Trophoblast cell (in vitro differentiated cells and primary cell): ENCODE data around the gene RNF31.

Experiments used
- DNase-seq, 2 donors: peaks; one replicate each; pipeline ENCODE4 v3.0.0-alpha.2; 2016
- H2AFZ ChIP-seq: 2 replicates; pipeline ENCODE4 v1.6.1; 2013; ENCODE audit warnings: low read length, moderate library complexity, mild to moderate bottlenecking; ENCODE audit not compliant: insufficient read depth, poor library complexity
- H2AK5ac ChIP-seq: 2 replicates; pipeline ENCODE4 v1.6.1; 2013; ENCODE audit warnings: mild to moderate bottlenecking, low read length
- H2BK120ac ChIP-seq: 2 replicates; pipeline ENCODE4 v1.6.1; 2013; ENCODE audit warnings: low read length, mild to moderate bottlenecking, moderate library complexity; ENCODE audit not compliant: insufficient read depth, poor library complexity
- H2BK12ac ChIP-seq: 2 replicates; pipeline ENCODE4 v1.6.1; 2013; ENCODE audit warnings: mild to moderate bottlenecking, low read length, moderate library complexity
- H2BK5ac ChIP-seq: 2 replicates; pipeline ENCODE4 v1.6.1; 2013; ENCODE audit warnings: low read length, low read depth, moderate library complexity, mild to moderate bottlenecking; ENCODE audit not compliant: poor library complexity
- H3K14ac ChIP-seq: 2 replicates; pipeline ENCODE4 v1.6.1; 2013; ENCODE audit warnings: mild to moderate bottlenecking, low read length
- H3K18ac ChIP-seq: 2 replicates; pipeline ENCODE4 v1.6.1; 2013; ENCODE audit warnings: mild to moderate bottlenecking, low read length
- H3K23ac ChIP-seq: 2 replicates; pipeline ENCODE4 v1.6.1; 2013; ENCODE audit warnings: low read length
- H3K27ac ChIP-seq: 2 replicates; pipeline ENCODE4 v1.5.1; 2013; ENCODE audit warnings: low read depth, mild to moderate bottlenecking, inconsistent platforms, low read length, moderate library complexity
- H3K27me3 ChIP-seq: 2 replicates; pipeline ENCODE4 v1.6.1; 2013; ENCODE audit warnings: inconsistent platforms, mild to moderate bottlenecking, low read length, moderate library complexity; ENCODE audit not compliant: insufficient read depth
- H3K36me3 ChIP-seq, 2 experiments: 1 replicate in 1 of 2; 2 replicates in 1 of 2; pipeline ENCODE4 v1.6.1; 2013; ENCODE audit warnings: low read length in 2 of 2, mild to moderate bottlenecking in 2 of 2, moderate library complexity in 1 of 2; ENCODE audit not compliant: insufficient read depth in 2 of 2, control insufficient read depth in 1 of 2
- H3K4ac ChIP-seq: 2 replicates; pipeline ENCODE4 v1.6.1; 2013; ENCODE audit warnings: low read depth, mild to moderate bottlenecking, low read length, moderate library complexity
- H3K4me1 ChIP-seq, 2 experiments: 1 replicate in 1 of 2; 2 replicates in 1 of 2; pipeline ENCODE4 v1.6.1; 2013; ENCODE audit warnings: low read length in 2 of 2, mild to moderate bottlenecking in 2 of 2, moderate library complexity in 1 of 2; ENCODE audit not compliant: insufficient read depth in 2 of 2, control insufficient read depth in 1 of 2
- H3K4me2 ChIP-seq: 2 replicates; pipeline ENCODE4 v1.6.1; 2013; ENCODE audit warnings: inconsistent platforms, mild to moderate bottlenecking, low read length, moderate library complexity
- H3K4me3 ChIP-seq: 2 replicates; pipeline ENCODE4 v1.5.1; 2013; ENCODE audit warnings: mild to moderate bottlenecking, low read depth, low read length, inconsistent platforms
- H3K79me1 ChIP-seq: one replicate; pipeline ENCODE4 v1.6.1; 2013; ENCODE audit warnings: low read length
- H3K79me2 ChIP-seq: 2 replicates; pipeline ENCODE4 v1.6.1; 2013; ENCODE audit warnings: low read length, mild to moderate bottlenecking; ENCODE audit not compliant: control insufficient read depth, insufficient read depth, poor library complexity
- H3K9ac ChIP-seq: 2 replicates; pipeline ENCODE4 v1.6.1; 2013; ENCODE audit warnings: mild to moderate bottlenecking, low read length
- H3K9me3 ChIP-seq: 2 replicates; pipeline ENCODE4 v1.6.1; 2013; ENCODE audit warnings: low read depth, mild to moderate bottlenecking, control low read depth, inconsistent platforms, low read length; ENCODE audit not compliant: insufficient read depth
- H4K12ac ChIP-seq: 2 replicates; pipeline ENCODE4 v1.6.1; 2013; ENCODE audit warnings: low read depth, mild to moderate bottlenecking, low read length, moderate library complexity
- H4K8ac ChIP-seq: 2 replicates; pipeline ENCODE4 v1.6.1; 2013; ENCODE audit warnings: low read depth, mild to moderate bottlenecking, low read length, moderate library complexity
- H4K91ac ChIP-seq: one replicate; pipeline ENCODE4 v1.6.1; 2013; ENCODE audit warnings: low read depth, mild to moderate bottlenecking, low read length, moderate library complexity
- WGBS: extraction: QIAGEN DNeasy Blood & Tissue Kit; methylation state at CpG from one replicate; pipeline ENCODE4 v1.1.7; 2013; ENCODE audit warnings: missing lambda C conversion rate; ENCODE audit not compliant: insufficient read length, insufficient coverage; ENCODE audit errors: extremely low coverage; 5-methylcytosine and 5-hydroxymethylcytosine counted together

Gene RNF31

GRCh38 chr14:24178399-24179178, 31.3 kb downstream of the RNF31 start:
- no peak for DNase-seq
- H3K27ac ChIP-seq = no peak overlapping the region
- no CpG with 5 or more reads among the region's 12 CpGs for WGBS
- H3K23ac ChIP-seq = no peak overlapping the region
- H3K4me2 ChIP-seq = no peak overlapping the region
- no peak overlapping the region for H4K8ac ChIP-seq
- H3K36me3 ChIP-seq = peaks cover 65 to 70% of the 10 kb centered on the region in 2 experiments
- H3K27me3 ChIP-seq = no peaks in the 10 kb centered on the region
- H3K9me3 ChIP-seq = no peaks in the 10 kb centered on the region
- H3K79me2 ChIP-seq = no peaks in the 10 kb centered on the region
- no peak overlapping the region for H2BK12ac ChIP-seq
- H4K91ac ChIP-seq = no peak overlapping the region
- no peaks in the 10 kb centered on the region for H3K79me1 ChIP-seq
- no peak overlapping the region for H4K12ac ChIP-seq
- no peak overlapping the region for H2AK5ac ChIP-seq
- H3K9ac ChIP-seq = no peak overlapping the region
- H2AFZ ChIP-seq = no peak overlapping the region
- no peak overlapping the region for H3K18ac ChIP-seq
- no peak overlapping the region for H2BK120ac ChIP-seq
- no peak overlapping the region for H3K4ac ChIP-seq
- H3K4me3 ChIP-seq = no peak overlapping the region
- no peak overlapping the region for H3K14ac ChIP-seq
- no peaks in the 10 kb centered on the region for H3K4me1 ChIP-seq
- no peak overlapping the region for H2BK5ac ChIP-seq

- H3K23ac ChIP-seq = no peak overlapping the region
- no peak overlapping the region for H3K4ac ChIP-seq
- no peak overlapping the region for H3K27ac ChIP-seq
- no peaks in the 10 kb centered on the region for H3K4me1 ChIP-seq
- DNase-seq = no peak
- no peak overlapping the region for H2BK120ac ChIP-seq
- no CpG with 5 or more reads among the region's 14 CpGs for WGBS
- H4K12ac ChIP-seq = no peak overlapping the region
- no peak overlapping the region for H3K4me2 ChIP-seq
- no peak overlapping the region for H2AFZ ChIP-seq
- no peak overlapping the region for H3K18ac ChIP-seq
- no peak overlapping the region for H4K8ac ChIP-seq
- no peak overlapping the region for H4K91ac ChIP-seq
- H3K27me3 ChIP-seq = no peaks in the 10 kb centered on the region
- peaks cover 71 to 77% of the 10 kb centered on the region in 2 experiments for H3K36me3 ChIP-seq
- H2AK5ac ChIP-seq = no peak overlapping the region
- no peak overlapping the region for H3K4me3 ChIP-seq
- no peaks in the 10 kb centered on the region for H3K9me3 ChIP-seq
- no peak overlapping the region for H3K14ac ChIP-seq
- no peak overlapping the region for H3K9ac ChIP-seq
- H2BK5ac ChIP-seq = no peak overlapping the region
- H2BK12ac ChIP-seq = no peak overlapping the region
- no peaks in the 10 kb centered on the region for H3K79me2 ChIP-seq
- H3K79me1 ChIP-seq = no peaks in the 10 kb centered on the region
Observed at GRCh38 chr14:24179294-24179960, 32.1 kb downstream of the RNF31 start.

GRCh38 chr14:24179961-24180796, 32.9 kb downstream of the RNF31 start:
- Histone ChIP-seq H3K27ac (no peak overlapping the region), H3K23ac (no peak overlapping the region), H3K14ac (no peak overlapping the region), H3K18ac (no peak overlapping the region), H3K36me3 (peaks cover 79 to 84% of the 10 kb centered on the region in 2 experiments), H2BK12ac (no peak overlapping the region), H3K27me3 (no peaks in the 10 kb centered on the region), H3K4ac (no peak overlapping the region), H2AK5ac (no peak overlapping the region), H3K9ac (no peak overlapping the region), H4K12ac (no peak overlapping the region), H2BK120ac (no peak overlapping the region), H4K8ac (no peak overlapping the region), H3K79me1 (no peaks in the 10 kb centered on the region), H4K91ac (no peak overlapping the region), H2AFZ (no peak overlapping the region), H3K79me2 (no peaks in the 10 kb centered on the region), H3K9me3 (no peaks in the 10 kb centered on the region), H2BK5ac (no peak overlapping the region), H3K4me2 (no peak overlapping the region), H3K4me1 (no peaks in the 10 kb centered on the region), H3K4me3 (no peak overlapping the region)
- DNase-seq = no peak
- WGBS = no CpG with 5 or more reads among the region's 18 CpGs

GRCh38 chr14:24181371-24182077, 34.2 kb downstream of the RNF31 start:
- no peak overlapping the region for H4K91ac ChIP-seq
- no peak overlapping the region for H2BK120ac ChIP-seq

More at GRCh38 chr14:24181371-24182077, 34.2 kb downstream of the RNF31 start:
- no peaks in the 10 kb centered on the region for H3K79me2 ChIP-seq
- H4K8ac ChIP-seq = no peak overlapping the region
- H3K4me2 ChIP-seq = no peak overlapping the region
- H2AFZ ChIP-seq = no peak overlapping the region
- H3K14ac ChIP-seq = no peak overlapping the region
- H3K27me3 ChIP-seq = no peaks in the 10 kb centered on the region
- no peaks in the 10 kb centered on the region for H3K4me1 ChIP-seq
- H3K4ac ChIP-seq = no peak overlapping the region
- no peak overlapping the region for H2AK5ac ChIP-seq
- H3K23ac ChIP-seq = no peak overlapping the region
- WGBS = no CpG with 5 or more reads among the region's 19 CpGs
- no peak overlapping the region for H3K27ac ChIP-seq
- no peak overlapping the region for H3K9ac ChIP-seq
- H2BK12ac ChIP-seq = no peak overlapping the region
- no peak for DNase-seq
- H3K79me1 ChIP-seq = no peaks in the 10 kb centered on the region
- H3K4me3 ChIP-seq = no peak overlapping the region
- no peak overlapping the region for H2BK5ac ChIP-seq
- H3K36me3 ChIP-seq = peaks cover 88 to 97% of the 10 kb centered on the region in 2 experiments
- no peaks in the 10 kb centered on the region for H3K9me3 ChIP-seq
- H4K12ac ChIP-seq = no peak overlapping the region
- H3K18ac ChIP-seq = no peak overlapping the region
